ENCODE results near the gene RHOV. TPM values are rescaled to one million over a fixed set of nuclear protein-coding genes. Genes with fewer than 3 reads are reported as not detected.

Gene RHOV
- total and polyA plus RNA-seq, 10 of the 15 experiments (the other 5 are each of a cell fraction or from before 2014, with no cell fraction given): 0.24 to 39.3 (median 9.3) TPM

DNA sequence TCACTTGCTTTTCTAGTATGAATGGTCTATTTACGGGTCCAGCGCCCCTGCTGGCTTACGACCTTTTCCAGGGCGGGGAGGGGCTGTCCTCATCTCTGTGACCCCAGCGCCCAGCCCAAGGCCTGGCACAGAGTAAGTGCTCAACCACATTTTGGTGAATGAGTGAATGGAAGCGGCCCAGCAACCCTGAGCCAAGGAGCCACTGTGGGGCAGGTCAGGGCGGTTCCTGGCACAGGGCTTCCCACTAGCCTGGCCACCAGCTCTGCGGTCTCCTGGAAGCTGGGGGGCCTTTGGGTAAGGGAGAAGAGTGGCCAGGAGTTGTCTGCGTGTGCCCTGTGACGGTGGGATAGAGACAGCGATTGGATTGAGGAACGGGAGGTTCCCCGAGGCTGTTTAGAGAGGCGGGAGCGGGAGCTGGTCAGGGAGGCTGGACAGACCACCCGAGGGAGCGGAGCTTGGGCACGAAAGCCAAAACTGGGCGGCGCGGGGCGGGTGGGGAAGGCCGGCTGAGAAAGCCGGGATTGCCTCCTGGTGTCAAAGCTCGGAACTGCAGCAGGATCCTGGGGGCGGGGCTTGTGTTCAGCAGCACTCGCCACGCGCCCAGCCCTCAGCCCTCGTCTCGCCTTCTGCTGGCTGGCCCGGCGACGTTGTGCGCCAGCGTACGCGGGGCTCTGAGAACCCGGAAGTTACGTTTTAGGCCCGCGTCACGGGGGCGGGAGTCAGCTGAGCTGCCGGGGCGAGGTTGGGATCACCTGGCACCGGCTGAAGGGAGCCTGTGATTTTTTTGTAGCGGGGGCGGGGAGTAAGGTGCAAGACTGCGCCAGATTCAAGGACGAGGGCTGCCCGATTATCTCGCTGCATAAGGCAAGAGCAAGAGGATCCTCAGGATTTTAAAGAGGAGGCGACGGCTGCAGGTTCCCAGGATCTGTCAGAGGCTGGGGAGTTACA is 20.0 kb upstream of the RHOV start, which contains the start of gene VPS18 (continued):
- TF ChIP-seq, protein P1, sequence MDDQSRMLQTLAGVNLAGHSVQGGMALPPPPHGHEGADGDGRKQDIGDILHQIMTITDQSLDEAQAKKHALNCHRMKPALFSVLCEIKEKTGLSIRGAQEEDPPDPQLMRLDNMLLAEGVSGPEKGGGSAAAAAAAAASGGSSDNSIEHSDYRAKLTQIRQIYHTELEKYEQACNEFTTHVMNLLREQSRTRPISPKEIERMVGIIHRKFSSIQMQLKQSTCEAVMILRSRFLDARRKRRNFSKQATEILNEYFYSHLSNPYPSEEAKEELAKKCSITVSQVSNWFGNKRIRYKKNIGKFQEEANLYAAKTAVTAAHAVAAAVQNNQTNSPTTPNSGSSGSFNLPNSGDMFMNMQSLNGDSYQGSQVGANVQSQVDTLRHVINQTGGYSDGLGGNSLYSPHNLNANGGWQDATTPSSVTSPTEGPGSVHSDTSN (IDR thresholded peaks at IDR 0.05; ENCODE audit: insufficient replicate concordance, low read depth, low read length): peak; percentile 56
- TF ChIP-seq SMC3 (IDR thresholded peaks at IDR 0.05; ENCODE audit: borderline replicate concordance, low read length): peak; percentile 94
- TF ChIP-seq MTA2 (IDR thresholded peaks at IDR 0.05; ENCODE audit: low read depth): no peak
- TF ChIP-seq DPF2 (IDR thresholded peaks at IDR 0.05): no peak
- TF ChIP-seq, protein P2, sequence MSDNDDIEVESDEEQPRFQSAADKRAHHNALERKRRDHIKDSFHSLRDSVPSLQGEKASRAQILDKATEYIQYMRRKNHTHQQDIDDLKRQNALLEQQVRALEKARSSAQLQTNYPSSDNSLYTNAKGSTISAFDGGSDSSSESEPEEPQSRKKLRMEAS (IDR thresholded peaks at IDR 0.05; ENCODE audit: low read depth, low read length): peak; percentile 82
- TF ChIP-seq CREM (IDR thresholded peaks at IDR 0.05; ENCODE audit: low read depth): peak; percentile 96
- peak; percentile 96 for TF ChIP-seq SIN3A (IDR thresholded peaks at IDR 0.05; ENCODE audit: low read depth, low read length)
- TF ChIP-seq, protein P3, sequence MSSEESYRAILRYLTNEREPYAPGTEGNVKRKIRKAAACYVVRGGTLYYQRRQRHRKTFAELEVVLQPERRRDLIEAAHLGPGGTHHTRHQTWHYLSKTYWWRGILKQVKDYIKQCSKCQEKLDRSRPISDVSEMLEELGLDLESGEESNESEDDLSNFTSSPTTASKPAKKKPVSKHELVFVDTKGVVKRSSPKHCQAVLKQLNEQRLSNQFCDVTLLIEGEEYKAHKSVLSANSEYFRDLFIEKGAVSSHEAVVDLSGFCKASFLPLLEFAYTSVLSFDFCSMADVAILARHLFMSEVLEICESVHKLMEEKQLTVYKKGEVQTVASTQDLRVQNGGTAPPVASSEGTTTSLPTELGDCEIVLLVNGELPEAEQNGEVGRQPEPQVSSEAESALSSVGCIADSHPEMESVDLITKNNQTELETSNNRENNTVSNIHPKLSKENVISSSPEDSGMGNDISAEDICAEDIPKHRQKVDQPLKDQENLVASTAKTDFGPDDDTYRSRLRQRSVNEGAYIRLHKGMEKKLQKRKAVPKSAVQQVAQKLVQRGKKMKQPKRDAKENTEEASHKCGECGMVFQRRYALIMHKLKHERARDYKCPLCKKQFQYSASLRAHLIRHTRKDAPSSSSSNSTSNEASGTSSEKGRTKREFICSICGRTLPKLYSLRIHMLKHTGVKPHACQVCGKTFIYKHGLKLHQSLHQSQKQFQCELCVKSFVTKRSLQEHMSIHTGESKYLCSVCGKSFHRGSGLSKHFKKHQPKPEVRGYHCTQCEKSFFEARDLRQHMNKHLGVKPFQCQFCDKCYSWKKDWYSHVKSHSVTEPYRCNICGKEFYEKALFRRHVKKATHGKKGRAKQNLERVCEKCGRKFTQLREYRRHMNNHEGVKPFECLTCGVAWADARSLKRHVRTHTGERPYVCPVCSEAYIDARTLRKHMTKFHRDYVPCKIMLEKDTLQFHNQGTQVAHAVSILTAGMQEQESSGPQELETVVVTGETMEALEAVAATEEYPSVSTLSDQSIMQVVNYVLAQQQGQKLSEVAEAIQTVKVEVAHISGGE (CRISPR knock-in tag; IDR thresholded peaks at IDR 0.05): no peak
- no peak for TF ChIP-seq CHD4 (IDR thresholded peaks at IDR 0.05)
- TF ChIP-seq RELA (IDR thresholded peaks at IDR 0.05; ENCODE audit: borderline replicate concordance, partially characterized antibody): no peak
- 0 out of 2 replicates have a peak, but pooled peaks have one; percentile 52 for TF ChIP-seq CHD2 (IDR thresholded peaks at IDR 0.05; ENCODE audit: borderline replicate concordance, low read depth, low read length)
- no peak for TF ChIP-seq PML (IDR thresholded peaks at IDR 0.05; ENCODE audit: low read length)
- TF ChIP-seq RBBP5 (conservative IDR thresholded peaks at IDR 0.05): no peak
- no peak for TF ChIP-seq KAT2A (conservative IDR thresholded peaks at IDR 0.05; ENCODE audit: control insufficient read depth, low read depth, low read length)
- TF ChIP-seq ASH2L (IDR thresholded peaks at IDR 0.05; ENCODE audit: borderline replicate concordance, low read depth): no peak
- TF ChIP-seq SP1 (IDR thresholded peaks at IDR 0.05; ENCODE audit: low read depth, low read length): peak; percentile 52
- TF ChIP-seq SREBF1 (IDR thresholded peaks at IDR 0.05; ENCODE audit: low read length): 0 out of 2 replicates have a peak, but pooled peaks have one; percentile 16
- TF ChIP-seq JUND (IDR thresholded peaks at IDR 0.05; ENCODE audit: low read depth, low read length): no peak
- TF ChIP-seq, protein P4, sequence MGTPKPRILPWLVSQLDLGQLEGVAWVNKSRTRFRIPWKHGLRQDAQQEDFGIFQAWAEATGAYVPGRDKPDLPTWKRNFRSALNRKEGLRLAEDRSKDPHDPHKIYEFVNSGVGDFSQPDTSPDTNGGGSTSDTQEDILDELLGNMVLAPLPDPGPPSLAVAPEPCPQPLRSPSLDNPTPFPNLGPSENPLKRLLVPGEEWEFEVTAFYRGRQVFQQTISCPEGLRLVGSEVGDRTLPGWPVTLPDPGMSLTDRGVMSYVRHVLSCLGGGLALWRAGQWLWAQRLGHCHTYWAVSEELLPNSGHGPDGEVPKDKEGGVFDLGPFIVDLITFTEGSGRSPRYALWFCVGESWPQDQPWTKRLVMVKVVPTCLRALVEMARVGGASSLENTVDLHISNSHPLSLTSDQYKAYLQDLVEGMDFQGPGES (IDR thresholded peaks at IDR 0.05): no peak
- peak; percentile 39; the same call in 1 of the 2 replicates for TF ChIP-seq IKZF1 (conservative IDR thresholded peaks at IDR 0.05)
- TF ChIP-seq TAF1 (IDR thresholded peaks at IDR 0.05; ENCODE audit: borderline replicate concordance, low read depth, low read length): peak; percentile 59; the same call in 1 of the 2 replicates
- TF ChIP-seq NR2F1 (conservative IDR thresholded peaks at IDR 0.05): no peak
- TF ChIP-seq RAD51 (IDR thresholded peaks at IDR 0.05): peak; percentile 96
- TF ChIP-seq ZNF217 (IDR thresholded peaks at IDR 0.05): no peak
- TF ChIP-seq EP300 (IDR thresholded peaks at IDR 0.05; ENCODE audit: borderline replicate concordance in 1 of 2, control insufficient read depth in 1 of 2, low read depth in 2 of 2, low read length in 2 of 2): no peak
- TF ChIP-seq HDGF (IDR thresholded peaks at IDR 0.05): 0 out of 2 replicates have a peak, but pooled peaks have one; percentile 74
